HuH-7 (cell line): ENCODE results near the gene TMEM131L.
A peak's percentile ranks its signal among the peaks of the same experiment; 100 is the strongest.

Experiments used
- DNase-seq: peaks from one replicate; pipeline ENCODE4 v3.0.0; 2011; ENCODE audit warnings: low spot score

TMEM131L gene

GRCh38 chr4:153628796-153629315, 162.7 kb downstream of the TMEM131L start:
- no peak for DNase-seq

- DNase-seq = no peak
Measured at GRCh38 chr4:153629776-153630175, 163.6 kb downstream of the TMEM131L start.

DNA sequence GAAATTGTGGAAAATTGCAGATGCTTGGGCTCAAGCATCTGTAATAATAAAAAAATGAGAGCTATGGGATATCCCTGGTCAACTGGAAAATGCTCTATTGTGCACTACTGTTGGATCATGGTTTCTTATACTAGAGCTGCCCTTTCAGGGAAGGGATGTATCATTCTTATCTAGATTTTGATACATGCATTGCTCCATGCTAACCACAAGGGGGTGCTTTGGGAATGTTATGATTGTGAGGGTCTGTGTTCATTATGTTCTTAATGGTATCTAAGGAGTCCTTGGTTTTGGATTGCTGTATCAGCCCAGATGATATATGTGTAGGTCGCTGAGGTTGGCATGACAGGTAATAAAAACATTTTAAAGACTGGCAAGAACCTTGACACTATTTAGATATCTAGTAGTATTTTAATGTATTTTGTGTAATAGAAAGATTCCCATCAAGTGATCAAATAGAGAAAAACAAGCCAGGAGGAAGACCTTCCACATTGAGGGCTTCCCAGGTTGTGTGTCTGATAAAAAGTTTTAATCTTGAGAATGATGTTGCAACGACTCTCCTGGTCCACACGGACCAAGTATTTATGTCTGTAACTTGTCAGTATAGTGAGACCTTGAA, 168.7 kb downstream of the TMEM131L start:
- peak; percentile 24 for DNase-seq

DNA sequence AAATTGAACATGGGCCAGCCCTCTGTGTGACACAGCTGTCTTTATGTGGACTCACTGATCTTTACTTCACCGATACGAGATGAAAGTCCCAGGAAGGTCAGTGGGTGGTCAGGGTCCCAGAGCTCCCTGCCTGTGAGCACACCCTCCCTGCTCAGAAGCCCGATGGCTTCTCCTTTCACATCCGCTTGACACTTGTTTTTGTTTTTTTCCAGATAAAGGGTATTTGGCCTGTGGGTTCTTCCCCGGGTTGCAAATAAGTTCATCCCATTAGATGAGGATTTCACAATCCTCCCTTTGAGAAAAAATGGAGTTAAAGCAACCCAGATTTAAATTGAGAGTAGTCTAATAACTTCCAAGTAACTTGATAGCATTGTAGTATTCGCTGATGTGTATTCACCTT, 169.7 kb downstream of the TMEM131L start:
- DNase-seq = no peak

DNA sequence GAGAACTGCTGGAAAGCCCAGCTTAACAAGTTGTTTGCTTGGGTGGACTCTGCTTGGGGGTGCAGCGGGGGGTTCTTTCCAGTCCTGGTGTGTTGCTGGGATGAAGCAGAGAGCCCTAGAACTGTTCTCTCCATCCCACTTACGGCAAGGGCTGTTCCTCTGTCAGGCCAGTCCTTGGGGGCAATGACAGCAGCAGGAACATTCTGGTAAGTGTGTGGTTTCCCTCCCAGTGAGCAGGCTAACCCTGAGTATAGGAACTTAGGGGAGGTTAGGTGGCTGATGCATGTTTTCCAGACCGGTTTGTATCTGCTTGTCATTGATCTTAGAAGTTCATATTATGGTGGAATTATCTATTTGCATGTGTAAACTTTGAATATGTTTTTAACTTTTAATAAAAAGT, 171.0 kb downstream of the TMEM131L start:
- DNase-seq = no peak

DNA sequence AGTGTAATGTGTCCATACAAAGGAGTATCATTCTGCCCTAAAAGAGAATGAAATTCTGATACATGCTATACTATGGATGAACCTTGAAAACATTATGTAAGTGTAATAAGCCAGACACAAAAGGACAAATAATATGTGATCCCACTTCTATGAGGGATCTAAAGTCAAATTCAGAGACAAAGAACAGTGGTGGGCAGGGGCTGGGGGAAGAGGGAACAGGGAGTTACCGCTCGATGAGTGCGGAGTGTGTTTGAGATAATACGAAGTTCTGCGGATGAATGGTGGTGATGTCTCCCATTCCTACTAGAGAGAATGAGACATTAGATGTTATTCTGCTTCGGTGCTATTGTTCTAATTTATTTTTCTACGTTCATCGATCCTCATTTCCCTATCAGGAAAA, 171.9 kb downstream of the TMEM131L start:
- no peak for DNase-seq

DNA sequence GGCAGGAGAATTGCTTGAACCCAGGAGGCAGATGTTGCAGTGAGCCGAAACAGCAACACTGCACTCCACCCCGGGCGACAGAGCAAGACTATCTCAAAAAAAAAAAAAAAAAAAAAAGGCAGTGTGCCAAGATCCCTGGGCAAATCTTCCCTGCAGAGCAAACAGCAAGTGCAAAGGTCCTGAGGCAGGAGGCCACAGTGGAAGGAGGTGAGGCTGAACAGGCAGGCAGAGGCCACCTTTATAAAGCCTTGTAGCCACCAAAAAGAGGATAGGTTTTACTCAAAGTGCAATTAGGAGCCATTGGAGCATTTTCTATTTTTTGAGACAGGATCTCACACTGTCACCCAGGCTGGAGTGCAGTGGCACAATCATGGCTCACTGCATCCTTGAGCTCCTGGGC, 172.8 kb downstream of the TMEM131L start:
- DNase-seq = no peak

DNA sequence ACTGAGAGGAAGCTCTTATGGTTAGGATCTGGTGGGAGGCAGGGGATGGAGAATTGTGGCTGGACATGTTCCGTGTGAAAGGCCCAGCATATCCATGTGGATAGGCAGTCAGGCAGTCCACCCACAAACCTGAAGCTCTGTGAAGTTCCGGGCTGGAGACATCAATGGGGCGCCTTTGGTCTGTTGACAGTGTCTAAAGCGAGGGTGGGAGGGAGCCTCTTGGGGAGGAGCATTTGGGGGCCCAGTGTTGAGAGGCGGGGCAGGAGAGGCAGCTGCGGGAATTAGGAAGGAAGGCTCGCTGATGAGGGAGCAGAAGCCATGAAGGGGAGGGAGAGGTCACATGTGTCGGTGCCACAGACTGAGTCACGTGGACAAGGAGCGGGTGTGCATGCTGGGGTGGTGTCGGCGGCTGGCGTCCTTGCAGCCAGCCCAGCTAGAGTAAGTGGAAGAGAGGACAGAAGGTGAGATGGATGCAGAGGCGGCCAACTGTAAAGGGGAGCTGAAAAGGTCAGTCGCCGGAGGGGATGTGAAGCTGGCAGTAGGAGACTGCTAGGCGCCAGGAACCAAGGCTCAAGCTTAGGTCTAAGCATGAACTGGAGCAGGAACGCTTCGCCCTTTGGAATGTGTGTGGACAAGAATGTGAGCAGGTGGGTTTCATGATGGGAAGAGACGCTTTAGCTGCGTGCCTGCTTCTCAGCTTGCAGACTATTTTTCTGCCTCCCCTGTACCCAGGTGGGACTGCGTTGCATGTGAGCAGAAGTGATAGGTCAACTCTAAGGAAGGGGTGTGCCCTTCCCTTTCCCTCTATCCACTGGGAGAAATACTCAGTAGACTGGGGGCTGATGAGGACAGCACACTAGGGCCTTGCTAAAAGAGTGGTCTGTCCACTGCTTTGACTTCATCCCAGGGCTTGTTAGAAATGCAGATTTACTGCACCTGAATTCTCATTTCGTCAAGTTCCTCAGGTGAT, 174.0 kb downstream of the TMEM131L start:
- no peak for DNase-seq

DNA sequence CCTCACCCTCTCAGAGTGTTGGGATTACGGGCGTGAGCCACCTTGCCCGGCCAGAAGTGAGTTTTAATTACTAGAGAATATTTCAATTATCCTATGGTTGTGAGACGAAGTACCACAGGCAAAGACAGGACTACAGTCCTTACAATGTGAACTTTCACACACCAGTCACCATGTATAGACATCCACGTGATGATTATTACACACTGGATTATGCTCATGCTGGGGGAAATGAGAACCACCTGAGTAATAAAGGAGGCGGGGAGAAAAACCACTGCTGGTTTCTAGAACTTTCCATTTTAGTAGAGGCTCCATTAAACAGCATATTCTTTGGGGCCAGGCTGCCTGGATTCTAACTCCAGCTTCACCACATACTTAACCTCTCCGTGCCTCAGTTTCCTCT, 175.4 kb downstream of the TMEM131L start:
- DNase-seq = no peak

DNA sequence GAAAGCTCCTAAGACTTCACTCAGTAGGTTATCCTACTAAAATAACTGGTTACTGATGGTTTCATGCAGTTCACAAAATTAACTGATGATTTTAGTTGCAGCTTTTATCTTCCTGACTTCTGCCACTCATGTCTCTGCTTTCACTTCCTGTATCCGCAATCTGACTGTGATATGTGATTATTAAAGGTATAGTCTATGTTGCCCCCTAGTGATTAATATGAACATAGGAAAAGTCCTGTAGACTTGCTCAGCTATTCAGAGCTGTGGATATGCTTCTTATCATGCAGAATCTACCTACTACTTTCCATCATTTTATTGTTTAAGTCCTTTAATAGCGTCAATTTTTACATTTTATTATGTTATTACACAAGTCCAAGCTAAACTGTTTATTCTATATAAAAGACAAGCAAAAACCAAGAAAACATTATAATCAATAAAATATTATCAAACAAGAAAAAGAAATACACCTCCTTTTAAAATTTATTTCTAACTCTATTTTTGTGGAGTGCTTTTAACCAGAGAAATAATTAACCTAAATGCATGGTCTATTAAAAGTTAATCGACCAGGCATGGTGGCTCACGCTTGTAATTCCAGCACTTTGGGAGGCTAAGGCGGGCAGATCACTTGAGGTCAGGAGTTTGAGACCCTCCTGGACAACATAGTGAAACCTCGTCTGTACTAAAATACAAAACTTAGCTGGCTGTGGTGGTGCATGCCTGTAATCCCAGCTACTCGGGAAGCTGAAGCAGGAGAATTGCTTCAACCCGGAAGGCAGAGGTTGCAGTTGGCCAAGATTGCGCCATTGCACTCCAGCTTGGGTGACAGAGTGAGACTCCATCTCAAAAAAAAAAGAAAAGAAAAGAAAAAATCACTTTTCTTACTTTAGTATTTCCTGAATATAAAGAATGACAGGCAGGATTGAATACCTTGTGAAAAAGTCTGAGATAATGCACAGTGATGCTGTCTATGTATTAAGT, 177.5 kb downstream of the TMEM131L start:
- peak; percentile 56 for DNase-seq

GRCh38 chr4:153645183-153645582, 179.0 kb downstream of the TMEM131L start:
- no peak for DNase-seq

DNA sequence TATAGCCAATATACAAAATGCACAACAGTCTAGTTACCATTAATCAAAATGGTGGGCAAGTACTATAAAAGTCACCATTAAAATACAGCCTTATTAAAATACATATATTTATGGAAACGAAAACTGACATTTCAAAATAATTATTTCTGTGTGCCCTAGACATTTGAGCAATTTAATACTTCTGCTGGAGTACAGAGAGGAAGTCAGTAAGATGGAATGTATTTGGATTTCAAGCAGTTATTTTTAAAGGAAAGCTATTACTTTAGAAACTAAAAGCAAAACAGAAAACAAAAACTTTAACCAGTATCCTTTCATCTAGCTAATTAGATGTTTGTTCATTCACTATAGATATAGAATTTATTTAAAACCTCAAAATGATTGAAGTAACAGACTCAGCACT, 180.1 kb downstream of the TMEM131L start:
- no peak for DNase-seq

GRCh38 chr4:153646978-153647377, 180.8 kb downstream of the TMEM131L start:
- DNase-seq = no peak

DNA sequence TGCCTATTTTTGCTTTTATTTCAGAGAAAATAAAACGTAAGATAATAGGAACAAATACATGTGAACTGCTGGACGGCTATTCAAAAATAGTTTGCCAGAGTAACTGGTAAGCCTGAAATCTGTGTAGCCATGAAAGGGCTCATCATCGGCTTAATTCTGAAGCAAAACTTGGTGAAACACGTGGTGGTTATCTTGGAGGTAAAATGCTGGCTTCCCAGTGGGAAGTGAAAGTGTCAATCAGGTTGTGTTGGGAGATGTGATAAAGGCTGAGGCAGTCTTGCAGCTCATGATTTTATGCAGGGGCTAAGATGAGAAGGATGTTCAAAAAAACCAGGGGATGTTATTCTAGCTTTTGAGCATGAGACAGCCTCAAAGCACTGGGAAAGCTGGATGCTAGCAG, 181.8 kb downstream of the TMEM131L start:
- no peak for DNase-seq

DNA sequence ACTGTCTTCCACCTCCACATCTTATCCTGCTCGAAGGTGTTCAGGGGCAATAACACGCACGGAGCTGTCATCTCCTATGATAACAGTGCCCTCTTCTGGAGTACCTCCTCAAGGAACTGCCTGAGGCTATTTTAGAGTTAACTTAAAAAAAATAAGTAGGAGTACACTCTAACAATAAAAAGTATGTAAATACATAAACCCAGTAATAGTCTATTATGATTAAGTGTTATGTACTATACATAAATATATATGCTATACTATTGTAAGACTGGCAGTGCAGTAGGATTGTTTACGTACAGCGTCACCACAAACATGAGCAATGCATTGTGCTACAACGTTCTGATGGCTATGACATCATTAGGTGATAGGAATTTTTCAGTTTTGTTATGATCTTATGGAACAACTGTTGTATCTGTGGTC, 183.4 kb downstream of the TMEM131L start:
- no peak for DNase-seq

- no peak for DNase-seq
Measured at GRCh38 chr4:153651116-153651515, 185.0 kb downstream of the TMEM131L start.

DNA sequence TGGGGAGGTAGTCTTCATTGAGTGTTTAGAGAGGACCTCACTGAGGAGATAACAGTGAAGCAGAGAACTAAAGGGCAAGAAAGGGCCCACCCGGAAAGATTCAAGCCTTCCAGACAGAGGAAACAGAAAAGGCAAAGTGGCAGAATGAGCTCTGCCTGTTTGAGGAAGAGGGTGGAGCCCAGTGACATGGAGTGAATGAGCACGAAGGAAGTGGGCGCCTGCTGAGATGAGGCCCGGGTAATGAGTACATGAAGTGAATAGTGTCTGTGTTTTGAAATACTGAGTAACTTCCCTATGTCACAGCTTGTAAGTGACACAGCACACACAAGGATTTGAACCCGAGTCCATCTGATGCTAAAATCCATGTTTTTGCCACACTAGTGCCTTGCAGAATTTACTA, 185.4 kb downstream of the TMEM131L start:
- no peak for DNase-seq

- no peak for DNase-seq
Measured at GRCh38 chr4:153652051-153652784, 186.1 kb downstream of the TMEM131L start.

DNA sequence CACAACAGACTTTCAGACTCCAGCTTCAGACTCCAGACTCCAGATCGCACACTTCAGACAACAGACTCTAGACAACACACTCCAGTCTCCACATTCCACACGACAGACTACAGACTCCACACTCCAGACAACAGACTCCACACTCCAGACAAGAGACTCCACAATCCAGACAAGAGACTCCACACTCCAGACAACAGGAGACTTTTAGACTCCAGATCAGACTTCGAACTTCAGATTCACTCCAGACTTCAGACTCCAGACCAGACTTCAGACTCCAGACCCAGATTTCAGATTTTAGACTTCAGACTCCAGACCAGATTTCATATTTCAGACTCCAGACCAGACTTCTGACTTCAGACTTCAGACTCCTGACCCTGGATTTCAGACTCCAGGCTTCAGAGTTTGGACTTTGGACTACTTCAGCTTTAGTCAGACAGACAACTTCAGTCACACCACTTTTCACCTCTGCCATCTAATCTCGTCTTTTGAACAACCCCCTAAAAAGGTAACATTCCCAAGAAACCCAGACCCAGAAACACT, 188.9 kb downstream of the TMEM131L start:
- no peak for DNase-seq

GRCh38 chr4:153655928-153656327, 189.8 kb downstream of the TMEM131L start:
- DNase-seq = no peak

DNA sequence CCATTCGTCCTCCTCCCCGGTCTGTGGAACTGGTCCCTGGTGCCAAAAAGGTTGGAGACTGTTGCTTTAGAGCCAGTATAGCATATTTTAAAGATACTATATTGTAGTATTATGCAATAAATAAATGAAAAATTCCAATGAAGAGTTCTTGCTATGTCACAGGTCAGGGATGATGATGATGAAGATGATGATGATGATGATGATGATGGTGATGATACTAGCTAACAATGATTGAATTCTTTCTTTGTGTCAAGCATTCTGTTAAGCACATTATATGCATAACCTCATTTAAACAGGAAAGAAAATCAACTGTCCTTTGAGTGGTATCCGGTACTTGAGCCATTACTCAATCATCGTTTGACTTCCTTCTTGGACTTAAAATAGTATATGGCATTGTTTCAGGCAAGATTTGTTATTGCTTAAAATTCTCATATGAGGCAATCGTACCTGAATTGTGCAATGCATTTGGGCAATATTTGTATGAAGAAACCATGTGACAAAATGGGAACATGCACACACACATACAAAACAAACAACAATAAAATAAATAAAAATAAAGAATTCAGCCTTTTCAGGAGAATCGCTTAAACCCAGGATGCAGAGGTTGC, 195.2 kb downstream of the TMEM131L start:
- no peak for DNase-seq
